Endothelial cell (in vitro differentiated cells): ENCODE results near the gene GPS1. TPM values are rescaled to one million over a fixed set of nuclear protein-coding genes. Genes with fewer than 3 reads are reported as not detected.
A peak's percentile ranks its signal among the peaks of the same experiment; 100 is the strongest.

Experiments used
- DNase-seq: peaks from one replicate; pipeline ENCODE4 v3.0.0; 2021; ENCODE audit warnings: low spot score
- H3K27ac Mint-ChIP-seq: one replicate; pipeline ENCODE4 v1.8.0; 2021; ENCODE audit warnings: mixed read lengths, inconsistent platforms; ENCODE audit not compliant: unreplicated experiment
- H3K27me3 Mint-ChIP-seq: one replicate; pipeline ENCODE4 v1.8.0; 2021; ENCODE audit warnings: mild to moderate bottlenecking, moderate library complexity, mixed read lengths, inconsistent platforms; ENCODE audit not compliant: unreplicated experiment
- H3K36me3 Mint-ChIP-seq: one replicate; pipeline ENCODE4 v1.8.0; 2021; ENCODE audit warnings: mild to moderate bottlenecking, low read depth, mixed read lengths, inconsistent platforms; ENCODE audit not compliant: unreplicated experiment
- H3K4me1 Mint-ChIP-seq: one replicate; pipeline ENCODE4 v1.8.0; 2021; ENCODE audit warnings: mild to moderate bottlenecking, mixed read lengths, inconsistent platforms; ENCODE audit not compliant: unreplicated experiment
- H3K4me3 Mint-ChIP-seq: one replicate; pipeline ENCODE4 v1.8.0; 2021; ENCODE audit warnings: mild to moderate bottlenecking, mixed read lengths, inconsistent platforms; ENCODE audit not compliant: unreplicated experiment
- H3K9me3 Mint-ChIP-seq: one replicate; pipeline ENCODE4 v1.8.0; 2021; ENCODE audit warnings: mixed read lengths, inconsistent platforms; ENCODE audit not compliant: unreplicated experiment
- CTCF ChIP-seq: fragments of 200-600 bp; sonication (generic); IDR thresholded peaks from one replicate; pipeline ENCODE4 v1.5.0; 2021; ENCODE audit warnings: antibody characterized with exemption; ENCODE audit not compliant: unreplicated experiment
- total RNA-seq: library from RNA; stranded (reverse); fragmentation: NEBNext Ultra II Directional; extraction: Animal tissue kit (Norgen Biotek cat#: 25700); gene quantifications from one replicate; pipeline ENCODE4 v1.2.1, GENCODE V29; 2021; ENCODE audit not compliant: unreplicated experiment

GPS1 gene
- total RNA-seq, 1 donor from 2014 or later = 80.0 TPM

GRCh38 chr17:82006468-82007227, 45.0 kb upstream of the GPS1 start:
- no peak overlapping the region for H3K4me3 Mint-ChIP-seq
- H3K36me3 Mint-ChIP-seq = no peaks in the 10 kb centered on the region
- TF ChIP-seq CTCF = no peak
- no peak for DNase-seq
- H3K27me3 Mint-ChIP-seq = peaks cover 8% of the 10 kb centered on the region
- H3K9me3 Mint-ChIP-seq = no peaks in the 10 kb centered on the region
- peaks cover 4% of the 10 kb centered on the region for H3K4me1 Mint-ChIP-seq
- peak overlapping the region; percentile 43 for H3K27ac Mint-ChIP-seq

- Mint-ChIP-seq H3K36me3 (no peaks in the 10 kb centered on the region), H3K4me1 (peaks cover 4% of the 10 kb centered on the region), H3K4me3 (no peak overlapping the region), H3K27me3 (peaks cover 8% of the 10 kb centered on the region), H3K9me3 (no peaks in the 10 kb centered on the region), H3K27ac (no peak overlapping the region)
- TF ChIP-seq CTCF = no peak
- DNase-seq = no peak
Observed at GRCh38 chr17:82007228-82007494, 44.5 kb upstream of the GPS1 start.

- Mint-ChIP-seq H3K27me3 (peaks cover 8% of the 10 kb centered on the region), H3K27ac (no peak overlapping the region), H3K9me3 (no peaks in the 10 kb centered on the region), H3K4me1 (peaks cover 4% of the 10 kb centered on the region), H3K4me3 (peak overlapping the region; percentile 37), H3K36me3 (no peaks in the 10 kb centered on the region)
- no peak for TF ChIP-seq CTCF
- no peak for DNase-seq
Observed at GRCh38 chr17:82007495-82008257, 44.0 kb upstream of the GPS1 start.

GRCh38 chr17:82008258-82008940, 43.3 kb upstream of the GPS1 start:
- TF ChIP-seq CTCF = no peak
- Mint-ChIP-seq H3K36me3 (no peaks in the 10 kb centered on the region), H3K27me3 (peaks cover 8% of the 10 kb centered on the region), H3K9me3 (no peaks in the 10 kb centered on the region), H3K4me1 (peaks cover 4% of the 10 kb centered on the region), H3K27ac (no peak overlapping the region), H3K4me3 (peak overlapping the region; percentile 37)
- DNase-seq = no peak
